ENCODE measurements around the gene DOP1B. TPM values are rescaled to one million over a fixed set of nuclear protein-coding genes. Genes with fewer than 3 reads are reported as not detected.

DOP1B gene
- total RNA-seq, 2 donors from 2014 or later, result 7.8 to 8.0 TPM

GRCh38 chr21:36117286-36117741, 39.3 kb upstream of the DOP1B start:
- no peak for DNase-seq
- no peaks in the 10 kb centered on the region for H3K4me1 ChIP-seq (ENCODE audit: control insufficient read depth, insufficient read depth, low read length)
- H3K9me3 ChIP-seq (ENCODE audit: control insufficient read depth, low read length), result no peaks in the 10 kb centered on the region
- H3K27ac ChIP-seq (ENCODE audit: low read depth, low read length), result no peak overlapping the region
- H3K36me3 ChIP-seq (ENCODE audit: control insufficient read depth, insufficient read depth, low read length), result no peaks in the 10 kb centered on the region
- H3K27me3 ChIP-seq (ENCODE audit: control insufficient read depth, insufficient read depth, low read length, poor library complexity, severe bottlenecking), result no peaks in the 10 kb centered on the region
- H3K4me3 Mint-ChIP-seq, result no peak overlapping the region
- WGBS, 2 experiments (ENCODE audit: insufficient coverage in 1 of 2, insufficient read length in 1 of 2), result 100% methylated on average over 1 to 2 of the region's 2 CpGs
- H3K4me1 Mint-ChIP-seq, result peaks cover 5% of the 10 kb centered on the region
- peaks cover 8% of the 10 kb centered on the region for H3K9me3 Mint-ChIP-seq
- no peak overlapping the region for H3K4me3 ChIP-seq (ENCODE audit: low read length)
- no peak overlapping the region for H3K27ac Mint-ChIP-seq
- H3K36me3 Mint-ChIP-seq (ENCODE audit: low read depth), result no peaks in the 10 kb centered on the region
- H3K27me3 Mint-ChIP-seq (ENCODE audit: insufficient read depth), result no peaks in the 10 kb centered on the region
- no peak for TF ChIP-seq CTCF (conservative IDR thresholded peaks at IDR 0.05)
- H3K9ac ChIP-seq (ENCODE audit: extremely low read depth, low read length, poor library complexity, severe bottlenecking), result no peak overlapping the region

DNA sequence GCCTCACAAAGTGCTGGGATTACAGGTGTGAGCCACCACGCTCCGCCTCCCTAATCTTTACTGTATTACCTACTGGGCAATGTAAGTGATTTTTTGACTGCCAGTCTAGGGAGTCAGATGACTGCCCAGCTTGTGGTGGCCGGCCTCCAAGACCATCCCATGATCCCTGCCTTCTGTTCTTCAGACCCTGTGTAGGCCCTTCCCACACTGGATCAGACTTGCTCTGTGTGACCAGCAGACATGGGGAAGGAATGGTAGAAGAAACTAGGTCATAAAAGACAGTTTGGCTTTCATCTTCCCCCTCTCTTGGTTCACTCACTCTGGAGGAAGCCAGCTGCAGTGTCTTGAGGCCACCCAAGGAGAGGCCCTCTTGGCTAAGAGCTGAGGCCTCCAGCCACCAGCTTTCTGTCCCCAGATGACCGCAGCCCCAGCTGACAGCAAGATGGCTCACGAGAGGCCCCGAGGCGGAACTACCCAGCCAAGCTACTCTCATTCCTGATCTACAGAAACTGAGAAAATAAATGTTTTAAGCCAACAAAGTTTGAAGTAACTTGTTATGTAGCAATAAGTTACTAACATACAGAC, 36.2 kb upstream of the DOP1B start:
- H3K4me3 Mint-ChIP-seq, result no peak overlapping the region
- no peaks in the 10 kb centered on the region for H3K4me1 ChIP-seq (ENCODE audit: control insufficient read depth, insufficient read depth, low read length)
- no peak for TF ChIP-seq CTCF (conservative IDR thresholded peaks at IDR 0.05)

DNA sequence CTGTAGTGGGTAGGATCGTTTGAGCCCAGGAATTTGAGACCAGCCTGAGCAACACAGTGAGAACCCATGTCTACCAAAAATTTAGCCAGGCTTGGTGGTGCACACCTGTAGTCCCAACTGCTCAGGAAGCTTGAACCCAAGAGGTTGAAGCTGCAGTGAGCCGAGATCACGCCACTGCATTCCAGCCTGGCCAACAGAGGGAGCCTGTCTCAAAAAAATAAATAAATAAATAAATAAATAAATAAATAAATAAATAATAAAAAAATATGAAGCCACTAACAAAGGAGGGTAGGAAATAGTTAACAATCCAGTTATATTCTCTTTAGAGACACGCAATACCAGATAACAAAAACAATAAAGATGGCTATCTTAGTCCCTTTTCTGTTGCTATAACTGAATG, 33.6 kb upstream of the DOP1B start:
- Histone ChIP-seq H3K36me3 (ENCODE audit: control insufficient read depth, insufficient read depth, low read length) (no peaks in the 10 kb centered on the region), H3K4me1 (ENCODE audit: control insufficient read depth, insufficient read depth, low read length) (no peaks in the 10 kb centered on the region), H3K27ac (ENCODE audit: low read depth, low read length) (no peak overlapping the region), H3K9me3 (ENCODE audit: control insufficient read depth, low read length) (no peaks in the 10 kb centered on the region), H3K9ac (ENCODE audit: extremely low read depth, low read length, poor library complexity, severe bottlenecking) (no peak overlapping the region), H3K27me3 (ENCODE audit: control insufficient read depth, insufficient read depth, low read length, poor library complexity, severe bottlenecking) (no peaks in the 10 kb centered on the region), H3K4me3 (ENCODE audit: low read length) (no peak overlapping the region)
- Mint-ChIP-seq H3K4me1 (peaks cover 17% of the 10 kb centered on the region), H3K27me3 (ENCODE audit: insufficient read depth) (no peaks in the 10 kb centered on the region), H3K27ac (no peak overlapping the region), H3K9me3 (no peaks in the 10 kb centered on the region), H3K4me3 (no peak overlapping the region), H3K36me3 (ENCODE audit: low read depth) (no peaks in the 10 kb centered on the region)
- TF ChIP-seq CTCF (conservative IDR thresholded peaks at IDR 0.05), result peak; percentile 69
- no peak for DNase-seq
- 84 to 100% methylated on average over 1 to 4 of the region's 4 CpGs for WGBS, 2 experiments (ENCODE audit: insufficient coverage in 1 of 2, insufficient read length in 1 of 2)

More for the DNA sequence above, 36.2 kb upstream of the DOP1B start:
- Histone ChIP-seq H3K9ac (ENCODE audit: extremely low read depth, low read length, poor library complexity, severe bottlenecking) (no peak overlapping the region), H3K36me3 (ENCODE audit: control insufficient read depth, insufficient read depth, low read length) (no peaks in the 10 kb centered on the region), H3K4me3 (ENCODE audit: low read length) (no peak overlapping the region), H3K9me3 (ENCODE audit: control insufficient read depth, low read length) (no peaks in the 10 kb centered on the region), H3K27me3 (ENCODE audit: control insufficient read depth, insufficient read depth, low read length, poor library complexity, severe bottlenecking) (no peaks in the 10 kb centered on the region), H3K27ac (ENCODE audit: low read depth, low read length) (no peak overlapping the region)
- no peaks in the 10 kb centered on the region for H3K4me1 Mint-ChIP-seq
- peaks cover 8% of the 10 kb centered on the region for H3K9me3 Mint-ChIP-seq
- DNase-seq, result no peak
- H3K27ac Mint-ChIP-seq, result no peak overlapping the region
- H3K36me3 Mint-ChIP-seq (ENCODE audit: low read depth), result no peaks in the 10 kb centered on the region
- no peaks in the 10 kb centered on the region for H3K27me3 Mint-ChIP-seq (ENCODE audit: insufficient read depth)
- 86 to 93% methylated on average over 1 to 7 of the region's 7 CpGs for WGBS, 2 experiments (ENCODE audit: insufficient coverage in 1 of 2, insufficient read length in 1 of 2)

Measured in endodermal cell (in vitro differentiated cells).